ENCODE data around the gene UBR2.
"Not testable (repeated sequence)": the region's sequence is repeated elsewhere in the genome, so short reads cannot be mapped to it uniquely, and the experiment has no call there.

UBR2 gene

DNA sequence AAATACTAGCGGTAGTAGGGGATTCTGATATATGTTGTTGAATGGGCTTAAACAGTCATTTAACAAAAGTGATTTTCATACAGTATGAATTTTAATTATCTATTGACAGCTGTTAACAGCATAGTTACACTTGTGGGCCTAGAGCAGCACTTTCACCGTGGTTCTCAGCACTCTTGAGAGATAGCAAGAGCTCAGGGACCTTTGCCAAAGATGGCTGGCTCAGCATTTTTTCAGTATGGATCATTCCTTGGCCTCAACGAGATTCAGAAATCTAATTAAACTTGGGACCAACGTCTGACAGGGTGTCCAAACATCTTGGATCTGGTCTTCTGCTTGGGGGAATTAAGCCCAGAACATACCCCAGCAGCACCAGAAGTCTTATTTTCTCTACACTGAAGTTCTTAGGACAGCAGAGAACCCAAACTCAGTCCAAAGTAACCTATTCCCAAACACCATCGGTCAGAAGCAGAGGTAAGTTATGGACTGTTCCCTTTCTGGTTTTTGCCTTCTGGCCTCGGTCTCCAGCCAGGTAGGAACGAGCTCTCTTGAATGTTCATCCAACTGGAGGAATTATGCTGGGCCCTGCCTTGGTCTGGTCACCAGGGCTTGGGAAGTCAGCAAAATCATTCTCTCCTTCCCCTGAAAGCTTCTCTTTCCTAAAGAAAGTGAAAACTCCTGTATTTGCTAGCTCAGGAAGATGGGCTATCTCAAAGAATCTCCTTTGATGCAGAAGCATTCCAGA is 132.9 kb downstream of the UBR2 start:
- DNase-seq (ENCODE audit: extremely low read depth, insufficient read length), result no peak
- TF ChIP-seq, protein P1, sequence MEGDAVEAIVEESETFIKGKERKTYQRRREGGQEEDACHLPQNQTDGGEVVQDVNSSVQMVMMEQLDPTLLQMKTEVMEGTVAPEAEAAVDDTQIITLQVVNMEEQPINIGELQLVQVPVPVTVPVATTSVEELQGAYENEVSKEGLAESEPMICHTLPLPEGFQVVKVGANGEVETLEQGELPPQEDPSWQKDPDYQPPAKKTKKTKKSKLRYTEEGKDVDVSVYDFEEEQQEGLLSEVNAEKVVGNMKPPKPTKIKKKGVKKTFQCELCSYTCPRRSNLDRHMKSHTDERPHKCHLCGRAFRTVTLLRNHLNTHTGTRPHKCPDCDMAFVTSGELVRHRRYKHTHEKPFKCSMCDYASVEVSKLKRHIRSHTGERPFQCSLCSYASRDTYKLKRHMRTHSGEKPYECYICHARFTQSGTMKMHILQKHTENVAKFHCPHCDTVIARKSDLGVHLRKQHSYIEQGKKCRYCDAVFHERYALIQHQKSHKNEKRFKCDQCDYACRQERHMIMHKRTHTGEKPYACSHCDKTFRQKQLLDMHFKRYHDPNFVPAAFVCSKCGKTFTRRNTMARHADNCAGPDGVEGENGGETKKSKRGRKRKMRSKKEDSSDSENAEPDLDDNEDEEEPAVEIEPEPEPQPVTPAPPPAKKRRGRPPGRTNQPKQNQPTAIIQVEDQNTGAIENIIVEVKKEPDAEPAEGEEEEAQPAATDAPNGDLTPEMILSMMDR (IDR thresholded peaks at IDR 0.05; ENCODE audit: insufficient read depth, low read length, poor library complexity, severe bottlenecking), result no peak

DNA sequence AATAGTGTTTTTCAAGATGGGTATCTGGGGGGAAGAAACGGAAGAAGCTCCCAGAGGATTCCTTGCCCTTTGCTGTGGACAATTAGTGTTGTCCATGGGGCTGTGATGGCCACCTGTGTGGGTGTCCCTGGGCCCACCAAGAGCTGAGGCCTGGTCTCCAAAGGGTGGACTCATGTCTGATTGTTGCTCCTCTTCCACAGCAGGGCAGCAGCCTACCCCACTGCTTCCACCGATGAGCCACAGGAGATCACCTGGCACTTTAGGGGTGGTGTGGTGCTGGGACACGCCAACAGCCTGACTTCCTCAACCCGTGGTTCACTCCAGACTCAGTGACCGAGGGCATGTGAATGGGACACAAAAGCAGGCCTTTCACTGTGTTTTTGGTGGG is 133.4 kb downstream of the UBR2 start:
- TF ChIP-seq, protein P1 (IDR thresholded peaks at IDR 0.05; ENCODE audit: insufficient read depth, low read length, poor library complexity, severe bottlenecking), result no peak

More for the DNA sequence above, 132.9 kb downstream of the UBR2 start:
- no peaks in the 10 kb centered on the region for H3K27me3 ChIP-seq (replicated peaks; ENCODE audit: control insufficient read depth, insufficient read depth, low read length)
- H3K4me3 ChIP-seq (replicated peaks; ENCODE audit: low read depth, low read length), result no peak overlapping the region
- peaks cover 2% of the 10 kb centered on the region for H3K36me3 ChIP-seq (ENCODE audit: control insufficient read depth, insufficient read depth, low read length)

DNA sequence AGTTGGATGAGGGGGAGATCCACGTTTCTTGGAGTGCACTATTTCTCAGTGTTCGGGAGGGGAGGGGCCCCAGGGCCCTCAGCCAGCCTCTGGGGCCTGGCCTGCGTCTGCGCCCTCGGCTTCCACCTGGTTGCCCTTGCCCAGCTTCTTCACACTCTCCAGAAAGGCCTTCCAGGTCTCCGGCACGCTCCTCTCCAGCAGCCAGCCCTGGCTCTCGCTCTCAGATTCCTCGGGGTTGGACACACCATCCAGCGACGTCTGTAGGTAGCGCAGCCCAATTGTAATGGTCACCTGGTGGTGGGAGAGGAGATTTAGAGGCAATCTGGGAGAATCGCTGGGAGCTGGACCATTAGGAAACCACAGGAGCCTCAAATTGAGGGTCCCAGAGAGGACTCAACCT is 134.4 kb downstream of the UBR2 start:
- TF ChIP-seq, protein P1 (IDR thresholded peaks at IDR 0.05; ENCODE audit: insufficient read depth, low read length, poor library complexity, severe bottlenecking), result no peak
- H3K36me3 ChIP-seq (ENCODE audit: control insufficient read depth, insufficient read depth, low read length), result no peaks in the 10 kb centered on the region; the same call in 1 of the 2 replicates
- no peak for DNase-seq (ENCODE audit: extremely low read depth, insufficient read length)
- H3K4me3 ChIP-seq (replicated peaks; ENCODE audit: low read depth, low read length), result no peak overlapping the region
- no peaks in the 10 kb centered on the region for H3K27me3 ChIP-seq (replicated peaks; ENCODE audit: control insufficient read depth, insufficient read depth, low read length)

More for the DNA sequence above, 133.4 kb downstream of the UBR2 start:
- no peak overlapping the region for H3K4me3 ChIP-seq (replicated peaks; ENCODE audit: low read depth, low read length)
- H3K27me3 ChIP-seq (replicated peaks; ENCODE audit: control insufficient read depth, insufficient read depth, low read length), result no peaks in the 10 kb centered on the region
- peaks cover 2% of the 10 kb centered on the region for H3K36me3 ChIP-seq (ENCODE audit: control insufficient read depth, insufficient read depth, low read length)
- DNase-seq (ENCODE audit: extremely low read depth, insufficient read length), result no peak

DNA sequence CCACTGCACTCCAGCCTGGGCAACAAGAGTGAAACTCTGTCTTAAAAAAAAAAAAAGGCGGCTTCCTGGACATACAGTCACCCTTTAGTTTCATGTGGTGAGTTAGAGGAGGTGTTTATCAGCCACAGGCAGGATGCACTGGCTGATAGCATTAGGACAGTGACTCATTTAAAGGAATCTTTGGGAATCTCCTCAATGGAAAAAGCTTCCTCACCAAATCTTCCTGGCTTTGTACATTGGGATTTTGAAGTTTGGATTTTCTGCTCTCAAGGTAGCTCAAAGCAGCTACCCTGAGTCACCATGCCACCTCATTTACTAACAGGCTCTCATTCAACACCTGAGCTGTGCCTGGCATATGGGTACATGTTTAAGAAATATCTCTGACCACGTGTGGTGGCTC is 138.4 kb downstream of the UBR2 start:
- Histone ChIP-seq H3K36me3 (ENCODE audit: control insufficient read depth, insufficient read depth, low read length) (no peaks in the 10 kb centered on the region), H3K27me3 (replicated peaks; ENCODE audit: control insufficient read depth, insufficient read depth, low read length) (no peaks in the 10 kb centered on the region), H3K4me3 (replicated peaks; ENCODE audit: low read depth, low read length) (no peak overlapping the region)
- TF ChIP-seq, protein P1 (IDR thresholded peaks at IDR 0.05; ENCODE audit: insufficient read depth, low read length, poor library complexity, severe bottlenecking), result no peak
- no peak for DNase-seq (ENCODE audit: extremely low read depth, insufficient read length)

DNA sequence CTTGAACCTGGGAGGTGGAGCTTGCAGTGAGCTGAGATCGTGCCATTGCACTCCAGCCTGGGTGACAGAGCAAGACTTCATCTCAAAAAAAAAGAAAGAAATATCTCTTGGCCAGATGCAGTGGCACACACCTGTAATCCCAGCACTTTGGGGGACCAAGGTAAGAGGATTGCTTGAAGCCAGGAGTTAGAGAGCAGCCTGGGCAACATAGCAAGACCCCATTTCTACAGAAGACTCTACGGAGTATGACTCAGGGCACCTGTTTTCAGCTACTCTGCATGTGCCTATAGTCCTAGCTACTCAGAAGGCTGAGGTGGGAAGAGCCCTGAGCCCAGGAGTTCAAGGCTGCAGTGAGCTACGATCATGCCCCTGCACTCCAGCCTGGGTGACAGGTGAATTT is 139.0 kb downstream of the UBR2 start:
- not testable (repeated sequence) for H3K4me3 ChIP-seq (replicated peaks; ENCODE audit: low read depth, low read length); DNase-seq (ENCODE audit: extremely low read depth, insufficient read length); H3K27me3 ChIP-seq (replicated peaks; ENCODE audit: control insufficient read depth, insufficient read depth, low read length); H3K36me3 ChIP-seq (ENCODE audit: control insufficient read depth, insufficient read depth, low read length)

DNA sequence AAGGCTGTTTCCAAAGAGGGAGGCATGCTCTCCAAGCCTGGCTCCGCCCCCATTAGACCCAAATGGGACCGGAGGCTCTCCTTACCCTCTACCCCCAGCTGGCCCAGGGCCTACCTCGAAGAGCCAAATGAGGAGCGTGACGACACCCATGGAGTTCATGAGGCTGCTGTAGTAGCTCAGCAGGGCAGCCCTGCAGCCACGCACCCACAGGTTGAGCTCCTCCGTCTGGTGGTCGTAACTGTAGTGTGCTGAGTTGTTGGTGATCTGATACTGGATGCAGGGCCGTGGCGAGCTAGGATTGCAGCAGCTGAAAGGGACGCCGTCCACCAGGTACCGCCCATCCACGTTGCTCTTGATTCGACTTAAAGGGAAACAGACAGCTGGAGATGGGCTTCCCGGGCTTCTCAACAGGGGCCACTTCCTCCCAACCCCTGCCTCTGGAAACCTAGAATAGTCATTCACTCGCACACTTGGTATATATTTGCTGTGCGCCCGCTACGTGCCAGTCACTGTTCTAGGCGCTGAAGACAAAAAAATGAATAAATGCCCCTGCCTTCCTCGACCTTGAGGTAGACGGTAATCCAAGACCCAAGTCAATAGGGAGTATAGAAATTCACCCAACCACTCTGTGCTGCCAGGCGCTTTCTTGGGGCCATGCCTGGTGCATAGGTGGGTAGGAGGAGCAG is 140.6 kb downstream of the UBR2 start:
- TF ChIP-seq, protein P1 (IDR thresholded peaks at IDR 0.05; ENCODE audit: insufficient read depth, low read length, poor library complexity, severe bottlenecking), result no peak
- DNase-seq (ENCODE audit: extremely low read depth, insufficient read length), result no peak
- no peaks in the 10 kb centered on the region for H3K36me3 ChIP-seq (ENCODE audit: control insufficient read depth, insufficient read depth, low read length)
- H3K27me3 ChIP-seq (replicated peaks; ENCODE audit: control insufficient read depth, insufficient read depth, low read length), result no peaks in the 10 kb centered on the region
- H3K4me3 ChIP-seq (replicated peaks; ENCODE audit: low read depth, low read length), result no peak overlapping the region

All from GM06990 (cell line).